ENCODE measurements around the gene UBR1.
"Not testable (repeated sequence)": the region's sequence is repeated elsewhere in the genome, so short reads cannot be mapped to it uniquely, and the experiment has no call there.

UBR1 gene

DNA sequence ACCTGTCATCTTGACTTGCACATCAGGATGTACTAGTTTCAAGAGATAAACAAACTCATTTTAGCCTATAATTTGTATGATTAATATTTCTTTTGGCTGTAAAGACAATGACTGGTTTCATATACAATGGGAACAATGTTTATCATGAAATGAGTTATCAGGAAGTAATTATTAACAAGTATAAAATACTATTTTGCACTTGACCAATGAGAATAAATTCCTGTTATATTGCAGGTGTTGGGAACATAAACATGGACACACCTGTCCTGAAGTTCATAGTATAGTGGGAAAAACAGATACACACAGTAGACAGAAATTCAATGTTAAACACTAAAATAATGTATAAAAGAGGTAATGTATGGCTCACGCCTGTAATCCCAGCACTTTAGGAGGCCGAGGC lies 56.9 kb downstream of the UBR1 start:
- DNase-seq: no peak

DNA sequence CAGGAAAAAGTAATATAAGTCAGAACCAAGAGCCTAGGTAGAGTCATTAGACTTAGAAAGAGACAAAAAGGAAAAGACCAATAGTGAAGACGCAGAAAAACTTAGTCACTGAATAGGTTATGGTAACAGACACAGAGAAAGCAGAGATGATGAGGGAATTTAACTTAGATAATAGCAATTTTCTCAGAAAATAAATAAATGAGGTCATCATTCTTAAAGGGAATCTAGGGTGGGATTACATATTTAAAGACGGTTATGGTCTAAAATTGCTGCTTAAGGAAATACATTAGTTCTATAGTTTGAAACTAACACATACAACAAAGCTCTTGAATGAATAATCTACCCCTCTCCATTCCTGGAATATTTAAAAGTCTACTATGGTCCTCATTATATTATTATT lies 59.4 kb downstream of the UBR1 start:
- no peak for DNase-seq

DNA sequence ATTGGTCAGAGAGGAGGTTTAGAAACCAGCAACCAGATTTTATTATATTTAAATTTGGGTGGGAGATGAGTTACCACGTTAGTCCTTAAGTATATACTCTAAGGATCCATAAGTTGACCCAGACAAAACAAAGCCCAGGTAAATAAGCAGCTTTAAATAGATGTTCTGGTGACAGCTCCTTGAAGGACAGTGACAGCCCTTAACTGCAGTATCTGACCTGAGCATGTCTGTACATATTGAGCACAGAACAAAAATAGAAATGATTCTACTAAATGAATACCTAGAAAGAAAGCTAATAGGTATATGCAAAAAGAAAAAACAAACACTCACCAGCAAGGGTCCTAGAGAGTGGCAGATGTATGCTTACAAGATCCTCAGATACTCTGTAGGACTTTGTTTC lies 63.0 kb downstream of the UBR1 start:
- DNase-seq: no peak

DNA sequence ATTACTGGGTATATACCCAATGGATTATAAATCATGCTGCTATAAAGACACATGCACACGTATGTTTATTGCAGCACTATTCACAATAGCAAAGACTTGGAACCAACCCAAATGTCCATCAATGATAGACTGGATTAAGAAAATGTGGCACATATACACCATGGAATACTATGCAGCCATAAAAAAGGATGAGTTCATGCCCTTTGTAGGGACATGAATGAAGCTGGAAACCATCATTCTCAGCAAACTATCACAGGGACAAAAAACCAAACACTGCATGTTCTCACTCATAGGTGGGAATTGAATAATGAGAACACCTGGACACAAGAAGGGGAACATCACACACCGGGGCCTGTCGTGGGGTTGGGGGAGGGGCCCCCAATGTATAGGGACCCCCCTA lies 64.8 kb downstream of the UBR1 start:
- DNase-seq: not testable (repeated sequence)

DNA sequence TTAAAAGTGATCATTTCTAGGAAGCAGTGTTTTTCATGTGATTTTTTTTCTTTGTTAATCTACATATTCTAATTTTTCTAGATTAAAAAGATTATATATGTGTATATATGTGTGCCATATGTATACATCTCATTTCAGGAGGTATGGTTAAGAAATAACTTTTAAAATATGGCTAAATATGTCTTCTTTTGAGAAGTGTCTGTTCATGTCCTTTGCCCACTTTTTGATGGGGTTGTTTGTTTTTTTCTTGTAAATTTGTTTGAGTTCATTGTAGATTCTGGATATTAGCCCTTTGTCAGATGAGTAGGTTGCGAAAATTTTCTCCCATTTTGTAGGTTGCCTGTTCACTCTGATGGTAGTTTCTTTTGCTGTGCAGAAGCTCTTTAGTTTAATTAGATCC lies 70.6 kb downstream of the UBR1 start:
- DNase-seq: not testable (repeated sequence)

DNA sequence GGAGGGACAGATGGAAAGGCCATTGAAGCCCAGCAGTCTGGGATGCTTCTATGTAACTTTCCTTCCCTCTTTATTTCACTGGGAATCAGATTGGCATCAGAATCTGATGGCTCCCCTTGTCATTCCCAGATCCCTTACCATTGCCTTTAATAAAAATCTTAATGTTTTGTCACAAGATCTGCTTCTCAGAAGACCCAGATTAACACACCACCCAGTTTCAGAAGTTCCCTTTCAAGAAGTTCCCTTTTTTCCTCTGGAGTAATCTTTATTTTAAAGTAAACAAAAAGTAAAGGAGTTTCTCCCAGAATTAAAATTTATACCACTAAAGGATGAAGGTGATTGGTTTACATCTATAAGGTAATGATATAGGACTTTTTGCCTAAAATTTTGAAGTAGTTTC lies 76.4 kb downstream of the UBR1 start:
- DNase-seq: no peak

DNA sequence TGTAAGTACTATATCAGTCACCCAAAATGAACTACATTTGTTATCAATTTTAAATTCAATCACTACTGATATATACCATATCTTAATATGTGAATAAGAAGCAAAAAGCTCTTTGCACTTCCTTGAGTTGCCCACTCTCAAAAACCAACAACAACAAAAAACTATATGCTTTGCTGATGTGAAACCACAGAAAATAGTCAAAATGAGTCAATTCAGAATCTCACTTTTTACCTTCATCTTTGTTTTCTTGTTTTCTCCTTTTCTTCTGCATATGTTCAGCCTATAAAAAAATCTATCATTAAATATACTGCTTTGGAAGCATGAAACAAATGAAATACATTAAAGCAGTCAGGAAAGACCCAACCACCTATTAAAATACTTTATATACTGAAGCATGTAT lies 80.7 kb downstream of the UBR1 start:
- no peak for DNase-seq

DNA sequence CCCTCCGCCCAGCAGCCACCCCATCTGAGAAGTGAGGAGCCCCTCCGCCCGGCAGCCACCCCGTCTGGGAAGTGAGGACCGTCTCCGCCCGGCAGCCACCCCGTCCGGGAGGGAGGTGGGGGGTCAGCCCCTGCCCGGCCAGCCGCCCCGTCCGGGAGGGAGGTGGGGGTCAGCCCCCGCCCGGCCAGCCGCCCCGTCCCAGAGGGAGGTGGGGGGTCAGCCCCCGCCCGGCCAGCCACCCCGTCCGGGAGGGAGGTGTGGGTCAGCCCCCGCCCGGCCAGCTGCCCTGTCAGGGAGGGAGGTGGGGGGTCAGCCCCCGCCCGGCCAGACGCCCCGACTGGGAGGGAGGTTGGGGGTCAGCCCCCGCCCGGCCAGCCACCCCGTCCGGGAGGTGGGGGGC lies 91.2 kb downstream of the UBR1 start:
- DNase-seq: not testable (repeated sequence)

DNA sequence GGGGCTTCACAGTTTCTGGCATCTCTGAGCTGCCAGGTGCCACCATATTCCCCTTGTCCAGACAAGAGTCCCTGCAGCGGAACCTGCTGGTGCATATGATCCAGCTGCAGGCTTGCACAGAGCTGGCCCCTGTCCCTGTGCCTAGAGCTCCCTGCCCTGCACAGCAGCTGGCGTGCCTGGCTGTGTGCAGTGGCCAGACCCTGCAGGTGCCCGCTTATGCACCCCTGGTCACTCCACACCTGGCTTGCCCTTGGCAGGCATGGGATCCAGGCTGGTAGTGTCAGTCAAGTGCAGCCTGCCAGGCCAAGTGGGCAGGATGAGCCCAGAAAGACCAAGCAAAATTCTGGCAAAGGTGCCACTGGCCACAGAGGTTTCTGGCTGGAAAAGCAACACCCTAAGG lies 96.6 kb downstream of the UBR1 start:
- DNase-seq: no peak

DNA sequence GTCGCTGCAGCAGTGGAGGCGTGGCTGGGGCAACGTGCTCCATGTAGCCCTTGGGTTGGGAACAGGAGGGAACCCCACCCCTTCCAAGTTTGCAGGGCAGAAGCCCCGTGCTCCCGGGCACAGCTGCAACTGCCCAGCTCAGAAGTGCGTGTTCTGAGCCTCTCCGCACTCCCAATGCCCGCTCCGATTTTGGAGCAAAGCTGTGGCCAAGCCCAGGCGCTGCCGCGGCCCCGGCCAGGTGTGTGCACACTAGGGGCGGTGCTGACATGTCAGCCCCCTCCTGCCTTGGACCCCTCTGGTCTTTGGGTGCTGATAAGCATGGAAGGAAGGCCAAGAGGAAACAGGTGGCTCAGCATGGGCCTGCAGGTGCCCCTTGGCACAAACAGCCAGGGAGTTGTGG lies 97.7 kb downstream of the UBR1 start:
- no peak for DNase-seq

DNA sequence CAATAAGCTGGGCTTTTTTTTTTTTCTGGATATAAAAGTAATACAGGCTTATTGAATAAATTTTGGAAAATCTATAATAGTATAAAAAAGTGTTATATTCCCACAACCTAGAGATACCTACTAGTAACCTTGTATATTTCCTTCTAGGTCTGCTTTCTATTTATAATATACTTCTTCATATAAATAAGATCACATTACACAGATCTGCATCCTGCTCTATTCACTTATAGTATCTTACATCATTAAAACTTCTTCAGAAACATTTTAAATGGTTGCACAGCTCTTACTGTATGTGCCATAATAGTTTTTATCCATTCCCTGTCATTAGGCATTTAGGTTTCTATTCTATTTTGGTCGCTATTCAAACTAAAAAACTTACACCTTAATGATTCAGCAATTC lies 98.3 kb downstream of the UBR1 start:
- DNase-seq: no peak

DNA sequence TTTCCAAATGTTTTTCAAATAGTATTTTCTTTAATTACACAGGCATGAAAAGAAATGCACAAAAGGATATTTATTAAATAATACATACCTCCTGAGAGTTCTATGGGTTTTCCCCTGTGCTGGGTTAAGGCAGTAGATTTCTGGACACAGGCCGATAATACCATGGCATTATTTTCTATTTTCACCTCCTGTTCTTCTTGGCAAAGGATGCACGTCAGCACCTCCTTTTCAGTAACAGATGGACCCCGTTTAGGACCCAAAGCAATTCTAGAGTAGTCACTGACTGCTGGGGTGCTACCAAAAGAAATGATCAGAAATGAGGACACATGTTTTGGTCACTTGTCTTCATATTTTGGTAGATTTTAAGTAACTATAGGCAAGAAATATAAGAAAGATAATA lies 98.8 kb downstream of the UBR1 start:
- no peak for DNase-seq

DNA sequence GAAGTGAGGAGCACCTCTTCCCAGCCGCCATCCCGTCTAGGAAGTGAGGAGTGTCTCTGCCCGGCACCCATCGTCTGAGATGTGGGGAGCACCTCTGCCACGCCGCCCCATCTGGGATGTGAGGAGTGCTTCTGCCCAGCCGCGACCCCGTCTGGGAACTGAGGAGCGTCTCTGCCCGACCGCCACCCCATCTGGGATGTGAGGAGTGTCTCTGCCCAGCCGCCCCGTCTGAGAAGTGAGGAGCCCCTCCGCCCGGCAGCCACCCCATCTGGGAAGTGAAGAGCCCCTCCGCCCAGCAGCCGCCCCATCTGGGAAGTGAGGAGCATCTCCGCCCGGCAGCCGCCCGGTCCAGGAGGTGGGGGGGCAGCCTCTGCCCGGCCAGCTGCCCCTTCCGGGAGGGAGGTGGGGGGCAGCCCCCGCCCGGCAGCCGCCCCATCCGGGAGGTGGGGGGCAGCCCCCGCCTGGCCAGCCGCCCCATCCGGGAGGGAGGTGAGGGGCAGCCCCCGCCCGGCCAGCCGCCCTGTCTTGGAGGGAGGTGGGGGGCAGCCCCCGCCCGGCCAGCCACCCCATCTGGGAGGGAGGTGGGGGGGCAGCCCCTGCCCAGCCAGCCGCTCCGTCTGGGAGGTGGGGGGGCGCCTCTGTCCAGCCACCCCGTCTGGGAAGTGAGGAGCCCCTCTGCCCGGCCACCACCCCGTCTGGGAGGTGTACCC lies 100.8 kb downstream of the UBR1 start:
- DNase-seq: not testable (repeated sequence)

DNA sequence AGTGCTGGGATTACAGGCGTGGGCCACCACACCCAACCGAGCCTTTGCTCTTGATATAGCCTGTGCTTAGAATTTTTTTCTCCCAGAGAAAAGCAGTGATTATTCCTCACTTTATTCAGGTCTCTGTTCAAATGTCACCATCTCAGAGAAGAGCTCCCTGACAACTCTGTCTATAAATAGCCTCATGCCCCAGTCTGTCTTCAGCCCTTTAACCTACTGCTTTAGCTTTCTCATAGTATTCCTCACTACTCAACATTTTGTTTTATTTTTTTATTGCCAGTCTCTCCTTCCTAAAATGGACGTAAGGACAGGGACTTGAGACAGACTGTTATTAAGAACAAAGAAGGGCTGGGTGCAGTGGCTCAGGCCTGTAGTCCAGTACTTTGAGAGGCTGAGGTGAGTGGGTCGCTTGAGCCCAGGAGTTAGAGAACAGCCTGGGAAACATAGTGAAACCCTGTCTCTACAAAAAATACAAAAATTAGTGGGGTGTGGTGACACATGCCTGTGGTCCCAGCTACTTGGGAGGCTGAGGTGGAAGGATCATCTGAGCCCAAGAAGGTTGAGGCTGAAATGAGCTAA lies 106.5 kb downstream of the UBR1 start:
- DNase-seq: no peak

DNA sequence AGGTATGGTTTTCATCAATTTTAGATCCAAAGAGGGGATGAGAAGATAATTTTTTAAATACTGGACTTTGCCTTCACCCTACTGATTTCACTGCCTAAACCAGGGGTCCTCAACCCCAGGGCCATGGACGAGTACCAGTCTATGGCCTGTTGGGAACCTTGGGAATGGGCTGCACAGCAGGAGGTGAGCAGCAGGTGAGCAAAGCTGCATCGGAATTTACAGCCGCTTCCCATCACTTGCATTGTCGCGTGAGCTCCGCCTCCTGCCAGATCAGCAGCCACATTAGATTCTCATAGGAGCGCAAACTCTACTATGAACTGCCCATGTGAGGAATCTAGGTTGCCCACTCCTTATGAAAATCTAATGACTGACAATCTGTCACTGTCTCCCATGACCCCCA lies 109.0 kb downstream of the UBR1 start:
- no peak for DNase-seq

DNA sequence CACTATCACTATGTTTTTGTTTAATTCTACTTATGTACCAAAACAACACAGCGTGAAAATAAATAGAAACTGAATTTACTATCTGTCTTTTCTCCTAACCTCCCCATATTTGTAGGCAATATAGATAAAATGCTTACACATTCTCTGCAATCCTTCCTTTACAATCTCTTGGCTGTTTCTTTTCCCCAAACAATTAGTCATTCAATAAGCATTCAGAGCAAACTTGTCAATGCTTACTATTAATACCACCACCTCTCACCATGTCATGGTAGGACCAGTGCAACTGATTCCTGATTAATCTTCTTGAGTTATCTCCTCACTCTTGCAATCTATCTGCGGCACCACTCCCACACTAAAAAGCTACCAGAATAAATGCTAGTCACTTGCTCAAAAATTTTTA lies 111.3 kb downstream of the UBR1 start:
- no peak for DNase-seq

DNA sequence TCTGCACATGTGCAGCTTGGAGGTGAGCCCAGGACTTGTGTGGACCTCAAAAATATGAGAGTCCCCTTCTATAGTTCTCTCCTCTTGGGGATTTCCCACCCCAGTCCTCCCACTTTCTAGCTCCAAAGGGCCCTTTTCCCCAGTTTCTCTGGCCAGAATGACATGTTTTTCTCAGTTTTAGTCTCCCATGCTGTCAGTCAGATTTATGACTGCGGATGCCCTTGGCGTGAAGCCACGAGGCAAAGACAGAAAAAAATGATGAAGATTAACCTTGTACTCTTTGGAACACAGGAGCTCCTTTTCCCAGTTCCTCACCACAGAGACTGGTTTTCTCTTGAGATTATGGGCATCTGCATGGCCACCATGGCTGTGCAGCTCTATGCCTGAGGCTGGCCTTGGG lies 113.2 kb downstream of the UBR1 start:
- no peak for DNase-seq

DNA sequence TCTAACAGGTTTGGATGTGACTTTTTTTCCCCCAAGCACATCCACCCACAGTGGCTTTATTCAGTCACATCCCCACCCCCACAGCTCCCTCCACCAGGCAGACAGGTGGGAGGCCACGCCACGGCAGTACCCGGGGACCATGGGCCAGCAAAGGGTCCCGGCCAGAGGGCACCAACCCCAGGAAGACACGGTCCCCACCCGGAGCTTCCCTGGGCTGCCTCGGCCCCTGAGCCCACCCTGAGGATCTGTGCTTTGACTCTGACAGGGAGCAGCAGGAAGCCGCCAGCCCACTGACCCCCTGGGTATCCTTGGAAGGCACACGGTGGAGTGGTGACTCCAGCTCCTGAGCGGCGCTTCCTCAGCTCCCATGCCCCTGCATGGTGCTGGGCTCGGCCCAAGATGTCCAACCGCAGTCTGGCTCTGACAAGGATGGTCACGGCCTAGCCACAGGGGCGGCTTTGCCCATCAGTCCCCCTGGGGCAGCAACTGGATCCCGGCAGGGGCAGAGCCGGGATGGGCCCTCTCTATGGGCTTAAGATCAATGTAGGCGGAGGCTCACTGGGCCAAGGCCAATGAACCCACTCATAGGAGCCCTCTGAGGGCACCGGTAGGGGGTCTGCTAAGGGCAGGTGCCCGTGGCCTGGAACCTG lies 119.0 kb downstream of the UBR1 start:
- no peak for DNase-seq

DNA sequence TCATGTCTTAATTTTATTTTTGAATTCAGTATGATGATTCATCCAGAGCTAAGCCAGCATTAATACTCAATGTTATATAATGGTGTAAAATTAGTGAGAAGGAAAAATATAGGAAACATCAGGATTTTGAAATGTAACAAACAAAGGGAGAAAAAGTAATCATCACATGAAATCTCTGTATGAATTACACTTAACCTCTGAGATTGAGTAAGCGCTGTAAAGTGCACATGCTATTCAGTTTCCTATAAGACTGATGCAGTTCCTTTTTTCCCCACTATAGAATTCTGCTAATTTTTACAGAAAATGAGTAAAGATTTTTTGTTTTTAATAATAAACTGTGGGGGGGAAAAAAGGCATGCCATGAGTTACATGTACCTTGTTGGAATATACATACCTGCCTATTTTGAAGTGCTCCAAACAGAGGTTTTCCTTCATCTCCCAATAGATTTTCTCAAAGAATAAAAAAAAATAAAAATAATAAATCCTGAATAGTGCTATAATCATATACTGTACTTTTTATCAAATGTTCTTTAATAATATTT lies 121.3 kb downstream of the UBR1 start:
- DNase-seq: no peak

DNA sequence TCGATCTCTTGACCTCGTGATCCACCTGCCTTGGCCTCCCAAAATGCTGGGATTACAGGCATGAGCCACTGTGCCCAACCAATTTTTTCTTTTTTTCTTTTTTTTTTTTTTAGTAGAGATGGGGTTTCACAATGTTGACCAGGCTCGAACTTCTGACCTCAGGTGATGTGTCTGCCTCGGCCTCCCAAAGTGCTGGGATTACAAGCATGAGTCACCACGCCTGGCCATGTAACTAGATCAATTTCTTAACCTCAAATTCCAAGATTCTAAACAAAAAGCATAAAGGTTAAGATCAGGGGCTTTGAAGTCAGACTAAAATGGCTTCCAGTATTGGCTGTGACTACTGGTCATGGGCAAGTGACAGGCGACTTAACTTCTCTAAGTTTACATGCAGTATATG lies 126.7 kb downstream of the UBR1 start:
- DNase-seq: not testable (repeated sequence)

DNA sequence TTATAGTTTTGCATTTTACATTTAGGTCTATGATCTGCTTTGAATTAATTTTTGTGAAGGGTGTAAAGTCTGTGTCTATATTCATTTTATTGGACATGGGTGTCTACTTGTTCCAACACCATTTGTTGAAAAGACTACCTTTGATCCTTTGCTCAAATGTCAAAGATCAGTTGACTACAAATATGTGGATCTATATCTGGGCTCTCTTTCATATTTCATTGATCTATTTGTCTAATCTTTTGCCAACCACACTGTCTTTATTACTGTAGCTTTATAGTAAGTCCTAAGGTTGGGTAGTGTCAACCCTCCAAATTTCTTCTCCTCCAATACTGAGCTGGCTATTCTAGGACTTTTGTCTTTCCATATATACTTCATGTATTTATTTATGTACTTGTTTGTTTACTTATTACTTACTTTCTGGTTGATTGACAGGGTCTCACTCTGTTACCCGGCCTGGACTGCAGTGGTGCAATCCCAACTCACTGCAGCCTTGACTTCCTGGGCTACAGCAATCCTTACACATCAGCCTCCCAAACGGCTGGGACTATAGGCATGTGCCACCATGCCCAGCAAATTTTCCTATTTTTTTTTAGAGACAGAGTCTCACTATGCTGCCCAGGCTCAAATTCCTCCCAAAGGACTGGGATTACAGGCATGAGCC lies 131.5 kb downstream of the UBR1 start:
- DNase-seq: no peak

DNA sequence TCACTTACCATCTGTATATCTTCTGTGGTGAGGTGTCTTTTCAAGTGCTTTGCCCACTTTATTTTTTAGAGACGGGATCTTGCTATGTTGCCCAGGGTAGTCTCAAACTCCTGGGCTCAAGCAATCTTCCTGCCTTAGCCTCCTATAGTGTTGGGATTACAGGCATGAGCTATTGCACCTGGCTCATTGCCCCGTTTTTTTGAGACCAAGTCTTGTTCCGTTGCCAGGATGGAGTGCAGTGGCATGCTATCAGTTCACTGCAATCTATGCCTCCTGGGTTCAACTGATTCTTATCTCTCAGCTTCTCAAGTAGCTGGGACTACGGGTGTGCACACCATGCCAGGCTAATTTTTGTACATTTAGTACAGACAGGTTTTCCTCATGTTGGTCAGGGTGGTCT lies 132.7 kb downstream of the UBR1 start:
- no peak for DNase-seq

DNA sequence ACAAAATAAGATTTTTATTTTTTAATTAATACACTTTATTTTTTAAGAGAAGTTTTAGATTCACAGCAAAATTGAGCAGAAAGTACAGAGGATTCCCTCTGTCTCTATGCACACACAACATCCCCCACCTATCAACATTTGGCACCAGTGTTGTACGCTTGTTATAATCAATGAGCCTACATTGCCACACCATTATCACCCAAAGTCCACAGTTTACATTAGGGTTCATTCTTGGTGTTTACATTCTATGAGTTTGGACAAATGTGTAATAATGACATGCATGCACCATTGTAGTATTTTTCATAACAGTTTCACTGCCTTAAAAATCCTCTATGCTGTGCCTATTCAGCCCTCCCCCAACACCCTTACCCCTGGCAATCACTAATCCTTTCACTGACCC lies 134.0 kb downstream of the UBR1 start:
- DNase-seq: no peak

DNA sequence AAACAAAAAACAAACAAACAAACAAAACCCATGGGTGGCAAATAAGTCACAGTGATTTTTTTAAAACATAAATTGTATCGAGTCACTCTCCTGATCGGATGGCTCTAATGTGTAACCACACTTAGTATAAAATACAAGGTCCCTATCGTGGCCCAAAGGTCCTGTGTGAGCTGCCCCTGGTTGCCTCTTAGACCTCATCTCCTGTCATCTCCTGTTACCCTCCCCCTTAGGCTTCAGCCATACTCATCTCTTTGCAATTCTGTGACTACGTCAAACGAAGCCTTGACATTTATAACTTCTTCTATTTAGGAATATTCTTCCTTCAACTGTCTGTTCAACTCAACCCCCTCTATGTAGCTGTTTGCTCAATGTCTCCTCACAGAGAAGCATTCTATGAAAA lies 141.4 kb downstream of the UBR1 start:
- no peak for DNase-seq
